ENCODE measurements around the gene CDH12. TPM values are rescaled to one million over a fixed set of nuclear protein-coding genes. Genes with fewer than 3 reads are reported as not detected.

CDH12 gene
- total and polyA plus RNA-seq, 2 donors (not counting 3 experiments of a cell fraction or from before 2014, with no cell fraction given), result 0.03 TPM; not detected in 1

DNA sequence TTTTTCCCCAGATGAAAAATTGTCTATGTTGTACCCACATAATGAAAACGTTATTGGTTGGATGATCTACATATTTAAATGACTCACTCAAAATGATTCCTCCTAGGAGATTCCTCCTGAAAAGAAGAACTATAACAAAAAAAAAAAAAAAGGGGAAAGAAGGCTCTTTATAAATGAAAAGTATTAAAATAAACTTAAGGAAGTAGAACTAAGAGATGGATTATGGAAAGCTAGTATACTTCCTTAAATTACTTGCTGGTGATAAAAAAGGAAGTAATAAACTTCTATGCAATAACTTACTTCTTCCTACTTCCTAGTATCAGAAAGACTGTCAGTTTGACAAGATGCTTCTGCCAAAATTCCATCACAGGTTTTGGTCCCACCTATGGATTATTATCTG lies 1087.7 kb downstream of the CDH12 start:
- dilution Hi-C loops (cut with MboI; ENCODE audit: extremely low pct_ligation_motif_present, low sequenced_read_pairs) (no loop called here), intact Hi-C loops (cut with micrococcal nuclease) (no loop called here)
- Histone ChIP-seq H2AFZ (ENCODE audit: low read depth, low read length) (no peak overlapping the region), H3K4me3 (replicated peaks in 1 of 3; ENCODE audit: insufficient read depth in 1 of 3, low read depth in 1 of 3, low read length in 3 of 3) (no peak overlapping the region), H3K9ac (replicated peaks; ENCODE audit: extremely low read depth, insufficient read depth, low read length) (no peak overlapping the region), H3K79me2 (ENCODE audit: control insufficient read depth, insufficient read depth, low read length) (no peaks in the 10 kb centered on the region), H3K4me2 (ENCODE audit: insufficient read depth, low read length) (no peak overlapping the region), H3K27ac (ENCODE audit: insufficient read depth, low read depth, low read length) (no peak overlapping the region), H3K4me1 (ENCODE audit: control insufficient read depth, extremely low read depth, insufficient read depth, low read length) (no peaks in the 10 kb centered on the region), H3K36me3 (ENCODE audit: control insufficient read depth in 2 of 2, extremely low read depth in 1 of 2, insufficient read depth in 2 of 2, low read length in 2 of 2) (no peaks in the 10 kb centered on the region), H3K9me1 (replicated peaks; ENCODE audit: control insufficient read depth, extremely low read depth, insufficient read depth, low read length) (no peaks in the 10 kb centered on the region), H3K27me3 (ENCODE audit: control insufficient read depth in 2 of 2, insufficient read depth in 2 of 2, low read length in 2 of 2) (no peaks in the 10 kb centered on the region), H4K20me1 (replicated peaks; ENCODE audit: control insufficient read depth, extremely low read depth, insufficient read depth, low read length) (no peaks in the 10 kb centered on the region), H3K9me3 (replicated peaks; ENCODE audit: control insufficient read depth, insufficient read depth, low read length) (no peaks in the 10 kb centered on the region)
- ChIA-PET POLR2A (no interaction called here), CTCF (no interaction called here)
- no peak for TF ChIP-seq FOS (IDR thresholded peaks at IDR 0.05; ENCODE audit: borderline replicate concordance, insufficient read depth, low read length)
- no peak for TF ChIP-seq POLR2AphosphoS5 (IDR thresholded peaks at IDR 0.05; ENCODE audit: insufficient read depth, low read depth, low read length)
- TF ChIP-seq JUN (IDR thresholded peaks at IDR 0.05; ENCODE audit: borderline replicate concordance, insufficient read depth, insufficient read length, low read depth), result no peak
- no peak for TF ChIP-seq GATA2 (IDR thresholded peaks at IDR 0.05; ENCODE audit: insufficient read depth, insufficient read length, low read depth, low read length)
- TF ChIP-seq MYC (IDR thresholded peaks at IDR 0.05; ENCODE audit: low read depth, low read length), result no peak
- no peak for TF ChIP-seq POLR2A (IDR thresholded peaks at IDR 0.05; ENCODE audit: low read depth, low read length)
- TF ChIP-seq, protein P1, sequence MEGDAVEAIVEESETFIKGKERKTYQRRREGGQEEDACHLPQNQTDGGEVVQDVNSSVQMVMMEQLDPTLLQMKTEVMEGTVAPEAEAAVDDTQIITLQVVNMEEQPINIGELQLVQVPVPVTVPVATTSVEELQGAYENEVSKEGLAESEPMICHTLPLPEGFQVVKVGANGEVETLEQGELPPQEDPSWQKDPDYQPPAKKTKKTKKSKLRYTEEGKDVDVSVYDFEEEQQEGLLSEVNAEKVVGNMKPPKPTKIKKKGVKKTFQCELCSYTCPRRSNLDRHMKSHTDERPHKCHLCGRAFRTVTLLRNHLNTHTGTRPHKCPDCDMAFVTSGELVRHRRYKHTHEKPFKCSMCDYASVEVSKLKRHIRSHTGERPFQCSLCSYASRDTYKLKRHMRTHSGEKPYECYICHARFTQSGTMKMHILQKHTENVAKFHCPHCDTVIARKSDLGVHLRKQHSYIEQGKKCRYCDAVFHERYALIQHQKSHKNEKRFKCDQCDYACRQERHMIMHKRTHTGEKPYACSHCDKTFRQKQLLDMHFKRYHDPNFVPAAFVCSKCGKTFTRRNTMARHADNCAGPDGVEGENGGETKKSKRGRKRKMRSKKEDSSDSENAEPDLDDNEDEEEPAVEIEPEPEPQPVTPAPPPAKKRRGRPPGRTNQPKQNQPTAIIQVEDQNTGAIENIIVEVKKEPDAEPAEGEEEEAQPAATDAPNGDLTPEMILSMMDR (IDR thresholded peaks at IDR 0.05; ENCODE audit: extremely low read depth in 1 of 2, insufficient read depth in 1 of 2, low read depth in 1 of 2, low read length in 2 of 2), result no peak
- TF ChIP-seq, protein P2, sequence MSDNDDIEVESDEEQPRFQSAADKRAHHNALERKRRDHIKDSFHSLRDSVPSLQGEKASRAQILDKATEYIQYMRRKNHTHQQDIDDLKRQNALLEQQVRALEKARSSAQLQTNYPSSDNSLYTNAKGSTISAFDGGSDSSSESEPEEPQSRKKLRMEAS (IDR thresholded peaks at IDR 0.05; ENCODE audit: insufficient read depth, insufficient read length), result no peak
- no peak for TF ChIP-seq EZH2 (IDR thresholded peaks at IDR 0.05; ENCODE audit: borderline replicate concordance, low read depth, low read length, severe bottlenecking)
- BruUV-seq (replicated peaks), result no TSS peak
- FAIRE-seq, result no peak
- no peak for DNase-seq (ENCODE audit: low read depth, low spot score)

Measured in endothelial cell of umbilical vein (primary cell).